ENCODE results near the gene CDH3. TPM values are rescaled to one million over a fixed set of nuclear protein-coding genes. Genes with fewer than 3 reads are reported as not detected.

Gene CDH3
- total and polyA plus RNA-seq, 2 experiments from 2014 or later, result 62.4 to 77.6 TPM

DNA sequence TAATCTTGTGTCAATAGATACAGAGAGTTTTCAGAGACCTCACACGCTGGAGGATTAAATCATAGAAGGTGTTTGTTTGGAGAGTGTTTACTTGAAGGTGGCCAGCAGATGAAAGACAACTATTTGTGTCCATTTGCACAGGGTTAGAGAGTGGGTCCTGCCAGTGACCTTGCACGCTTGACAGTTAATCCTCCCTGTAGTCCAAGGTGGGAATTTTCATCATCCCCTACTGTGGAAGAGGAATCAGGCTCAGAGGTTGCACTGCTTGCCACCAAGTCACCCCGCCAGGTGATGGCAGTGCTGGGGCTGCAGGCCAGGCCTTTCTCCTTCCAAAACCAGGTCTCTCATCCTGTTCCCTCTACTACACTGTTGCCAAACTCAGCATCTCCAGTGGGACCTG, 104.3 kb downstream of the CDH3 start:
- no peak overlapping the region for H2AFZ ChIP-seq
- no peaks in the 10 kb centered on the region for H3K9me3 ChIP-seq (ENCODE audit: low read depth)
- no peaks in the 10 kb centered on the region for H3K9me2 ChIP-seq (replicated peaks; ENCODE audit: insufficient read depth)
- 72% methylated on average over 3 of the region's 3 CpGs for WGBS (ENCODE audit: low lambda C conversion rate, missing lambda C conversion rate)
- peaks cover 27% of the 10 kb centered on the region for H4K20me1 ChIP-seq (ENCODE audit: insufficient read depth, poor library complexity, severe bottlenecking)
- no peak for DNase-seq (ENCODE audit: low spot score)
- H3K27me3 ChIP-seq, result no peaks in the 10 kb centered on the region
- H3K4me2 ChIP-seq, result no peak overlapping the region
- peaks cover 58% of the 10 kb centered on the region for H3K4me1 ChIP-seq (ENCODE audit: insufficient read depth)
- TF ChIP-seq EZH2phosphoT487 (IDR thresholded peaks at IDR 0.05; ENCODE audit: low read depth, severe bottlenecking, unreplicated experiment), result no peak
- TF ChIP-seq EZH2 (IDR thresholded peaks at IDR 0.05; ENCODE audit: borderline replicate concordance), result no peak
- TF ChIP-seq, protein P1, sequence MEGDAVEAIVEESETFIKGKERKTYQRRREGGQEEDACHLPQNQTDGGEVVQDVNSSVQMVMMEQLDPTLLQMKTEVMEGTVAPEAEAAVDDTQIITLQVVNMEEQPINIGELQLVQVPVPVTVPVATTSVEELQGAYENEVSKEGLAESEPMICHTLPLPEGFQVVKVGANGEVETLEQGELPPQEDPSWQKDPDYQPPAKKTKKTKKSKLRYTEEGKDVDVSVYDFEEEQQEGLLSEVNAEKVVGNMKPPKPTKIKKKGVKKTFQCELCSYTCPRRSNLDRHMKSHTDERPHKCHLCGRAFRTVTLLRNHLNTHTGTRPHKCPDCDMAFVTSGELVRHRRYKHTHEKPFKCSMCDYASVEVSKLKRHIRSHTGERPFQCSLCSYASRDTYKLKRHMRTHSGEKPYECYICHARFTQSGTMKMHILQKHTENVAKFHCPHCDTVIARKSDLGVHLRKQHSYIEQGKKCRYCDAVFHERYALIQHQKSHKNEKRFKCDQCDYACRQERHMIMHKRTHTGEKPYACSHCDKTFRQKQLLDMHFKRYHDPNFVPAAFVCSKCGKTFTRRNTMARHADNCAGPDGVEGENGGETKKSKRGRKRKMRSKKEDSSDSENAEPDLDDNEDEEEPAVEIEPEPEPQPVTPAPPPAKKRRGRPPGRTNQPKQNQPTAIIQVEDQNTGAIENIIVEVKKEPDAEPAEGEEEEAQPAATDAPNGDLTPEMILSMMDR (IDR thresholded peaks at IDR 0.05; ENCODE audit: poor library complexity), result no peak
- H3K36me3 ChIP-seq (replicated peaks; ENCODE audit: insufficient read depth, low read depth), result no peaks in the 10 kb centered on the region
- H3K4me3 ChIP-seq, result no peak overlapping the region
- peaks cover 84% of the 10 kb centered on the region for H3K79me2 ChIP-seq
- peak overlapping the region; percentile 45 for H3K27ac ChIP-seq

Small RNAs within 50 kb of the gene (small RNA-seq; reads per million reads assigned to genes)
- not detected for gene HSPE1P5
- not detected for gene RF01233
- not detected for gene RNA5SP429

Other genes starting within 250 kb of the CDH3 start
- 6.3 and 8.4 TPM in 2 replicates for gene SMPD3, start 196.8 kb upstream of the CDH3 start, total RNA-seq
- 5.7 and 9.5 TPM in 2 replicates for gene SMPD3, start 196.8 kb upstream of the CDH3 start, polyA plus RNA-seq
- 13.4 and 18.6 TPM in 2 replicates for gene ZFP90, start 106.0 kb upstream of the CDH3 start, total RNA-seq
- gene ZFP90, start 106.0 kb upstream of the CDH3 start, polyA plus RNA-seq, result 10.9 and 14.8 TPM in 2 replicates
- gene CDH1, start 92.0 kb downstream of the CDH3 start, total RNA-seq, result 190 and 193 TPM in 2 replicates
- 105 and 131 TPM in 2 replicates for gene CDH1, start 92.0 kb downstream of the CDH3 start, polyA plus RNA-seq
- 6.5 and 10.9 TPM in 2 replicates for gene TANGO6, start 198.2 kb downstream of the CDH3 start, total RNA-seq
- 4.2 and 4.8 TPM in 2 replicates for gene TANGO6, start 198.2 kb downstream of the CDH3 start, polyA plus RNA-seq

All from hepatocyte (in vitro differentiated cells).